Measurements from ENCODE around the gene MED12L.
"Not testable (repeated sequence)": the region's sequence is repeated elsewhere in the genome, so short reads cannot be mapped to it uniquely, and the experiment has no call there.

DNA sequence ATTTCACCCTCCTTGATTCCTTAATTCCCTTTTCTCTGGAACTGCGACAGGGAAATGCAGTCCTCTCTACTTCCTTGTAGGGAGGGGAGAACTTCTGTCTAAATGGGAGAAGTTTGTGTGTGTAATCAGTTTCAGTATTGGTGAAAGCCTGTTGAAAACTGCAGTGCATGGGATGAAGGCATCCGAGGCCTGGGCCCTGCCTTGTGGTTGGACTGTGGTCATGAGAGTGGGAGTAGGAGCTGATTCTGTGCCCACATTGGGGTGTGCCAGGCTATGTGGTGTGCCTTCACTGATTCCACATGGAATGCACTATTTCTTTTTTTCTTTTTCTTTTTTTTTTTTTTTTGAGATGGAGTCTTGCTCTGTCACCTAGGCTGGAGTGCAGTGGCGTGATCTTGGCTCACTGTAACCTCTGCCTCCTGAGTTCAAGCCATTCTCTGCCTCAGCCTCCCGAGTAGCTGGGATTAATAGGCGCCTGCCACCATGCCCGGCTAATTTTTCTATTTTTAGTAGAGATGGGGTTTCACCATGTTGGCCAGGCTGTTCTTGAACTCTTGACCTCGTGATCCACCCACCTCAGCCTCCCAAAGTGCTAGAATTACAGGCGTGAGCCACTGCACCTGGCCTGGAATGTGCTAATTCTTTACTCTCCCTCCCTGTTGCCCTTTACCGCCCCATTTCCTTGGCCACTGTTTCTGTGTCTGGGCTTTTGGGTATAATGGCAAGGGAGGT lies 84.7 kb downstream of the MED12L start:
- TF ChIP-seq, protein P1, sequence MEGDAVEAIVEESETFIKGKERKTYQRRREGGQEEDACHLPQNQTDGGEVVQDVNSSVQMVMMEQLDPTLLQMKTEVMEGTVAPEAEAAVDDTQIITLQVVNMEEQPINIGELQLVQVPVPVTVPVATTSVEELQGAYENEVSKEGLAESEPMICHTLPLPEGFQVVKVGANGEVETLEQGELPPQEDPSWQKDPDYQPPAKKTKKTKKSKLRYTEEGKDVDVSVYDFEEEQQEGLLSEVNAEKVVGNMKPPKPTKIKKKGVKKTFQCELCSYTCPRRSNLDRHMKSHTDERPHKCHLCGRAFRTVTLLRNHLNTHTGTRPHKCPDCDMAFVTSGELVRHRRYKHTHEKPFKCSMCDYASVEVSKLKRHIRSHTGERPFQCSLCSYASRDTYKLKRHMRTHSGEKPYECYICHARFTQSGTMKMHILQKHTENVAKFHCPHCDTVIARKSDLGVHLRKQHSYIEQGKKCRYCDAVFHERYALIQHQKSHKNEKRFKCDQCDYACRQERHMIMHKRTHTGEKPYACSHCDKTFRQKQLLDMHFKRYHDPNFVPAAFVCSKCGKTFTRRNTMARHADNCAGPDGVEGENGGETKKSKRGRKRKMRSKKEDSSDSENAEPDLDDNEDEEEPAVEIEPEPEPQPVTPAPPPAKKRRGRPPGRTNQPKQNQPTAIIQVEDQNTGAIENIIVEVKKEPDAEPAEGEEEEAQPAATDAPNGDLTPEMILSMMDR (conservative IDR thresholded peaks at IDR 0.05 in 1 of 2, IDR thresholded peaks at IDR 0.05 in 1 of 2; ENCODE audit: low read depth in 1 of 2, low read length in 2 of 2): not testable (repeated sequence)
- not testable (repeated sequence) for TF ChIP-seq EZH2 (IDR thresholded peaks at IDR 0.05; ENCODE audit: low read length, missing control alignments)

Data from fibroblast of lung (primary cell).